ENCODE results near the gene NME7.
"Not testable (repeated sequence)": the region's sequence is repeated elsewhere in the genome, so short reads cannot be mapped to it uniquely, and the experiment has no call there.

NME7 gene

DNA sequence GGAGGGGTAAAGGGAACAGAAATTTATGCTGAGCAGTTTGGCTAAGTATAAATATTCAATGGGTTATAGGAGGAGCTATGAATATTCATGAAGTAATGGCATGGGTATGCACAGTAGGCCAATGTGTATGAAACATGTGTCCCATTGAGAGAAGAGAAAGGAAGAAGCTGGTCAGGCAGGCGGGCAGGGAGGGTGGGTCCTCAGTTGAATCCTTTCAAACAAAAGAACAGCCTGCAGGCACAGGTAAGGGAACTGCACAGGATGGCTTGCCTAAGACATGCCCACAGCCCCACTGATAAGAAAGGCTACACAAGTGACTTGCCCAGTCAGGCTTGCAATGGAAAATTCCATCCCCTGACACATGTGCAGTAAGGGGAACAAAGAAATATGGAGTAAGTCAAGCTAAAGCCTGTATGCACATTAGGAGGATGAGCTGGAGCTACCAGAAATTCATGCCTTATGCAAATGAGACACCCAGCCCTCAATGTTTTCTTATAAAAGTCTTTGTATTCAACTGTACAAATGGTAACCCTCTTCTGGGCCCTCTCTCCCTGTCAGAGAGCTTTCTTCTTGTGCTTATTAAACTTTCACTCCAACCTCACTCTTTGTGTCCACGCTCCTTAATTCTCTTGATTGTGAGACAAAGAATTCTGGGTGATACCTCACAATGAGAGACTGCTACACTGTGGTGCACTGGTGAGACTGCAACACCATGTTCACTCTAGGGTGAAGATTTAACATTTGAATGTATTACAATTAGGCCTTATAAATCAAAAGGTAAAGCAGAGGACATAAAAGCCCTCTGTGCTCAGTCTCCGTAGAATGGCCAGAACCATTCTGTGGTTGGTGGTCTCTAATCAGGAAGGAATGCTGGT is 164.6 kb downstream of the NME7 start:
- Histone ChIP-seq H3K9ac (ENCODE audit: low read depth, low read length) (no peak overlapping the region), H3K9me3 (ENCODE audit: control insufficient read depth, insufficient read depth, low read length) (no peaks in the 10 kb centered on the region), H3K4me1 (ENCODE audit: insufficient read depth, low read length) (peaks cover 3% of the 10 kb centered on the region; the same call in 1 of the 2 replicates), H3K36me3 (ENCODE audit: insufficient read depth, low read length) (no peaks in the 10 kb centered on the region)

- no peaks in the 10 kb centered on the region for H3K36me3 ChIP-seq (ENCODE audit: insufficient read depth, low read length)
- peaks cover 3% of the 10 kb centered on the region; the same call in 1 of the 2 replicates for H3K4me1 ChIP-seq (ENCODE audit: insufficient read depth, low read length)
- no peak overlapping the region for H3K9ac ChIP-seq (ENCODE audit: low read depth, low read length)
- H3K9me3 ChIP-seq (ENCODE audit: control insufficient read depth, insufficient read depth, low read length) = no peaks in the 10 kb centered on the region
Measured at GRCh38 chr1:169201084-169201619, 166.4 kb downstream of the NME7 start.

- H3K4me1 ChIP-seq (ENCODE audit: insufficient read depth, low read length) = no peaks in the 10 kb centered on the region
- no peaks in the 10 kb centered on the region for H3K36me3 ChIP-seq (ENCODE audit: insufficient read depth, low read length)
Measured at GRCh38 chr1:169200319-169200718, 167.3 kb downstream of the NME7 start.

GRCh38 chr1:169196581-169196980 is 171.0 kb downstream of the NME7 start:
- no peaks in the 10 kb centered on the region for H3K4me1 ChIP-seq (ENCODE audit: insufficient read depth, low read length)
- no peaks in the 10 kb centered on the region for H3K36me3 ChIP-seq (ENCODE audit: insufficient read depth, low read length)
- no peak overlapping the region for H3K9ac ChIP-seq (ENCODE audit: low read depth, low read length)
- H3K9me3 ChIP-seq (ENCODE audit: control insufficient read depth, insufficient read depth, low read length) = no peaks in the 10 kb centered on the region

More at GRCh38 chr1:169200319-169200718, 167.3 kb downstream of the NME7 start:
- Histone ChIP-seq H3K9me3 (ENCODE audit: control insufficient read depth, insufficient read depth, low read length) (no peaks in the 10 kb centered on the region), H3K9ac (ENCODE audit: low read depth, low read length) (no peak overlapping the region)

DNA sequence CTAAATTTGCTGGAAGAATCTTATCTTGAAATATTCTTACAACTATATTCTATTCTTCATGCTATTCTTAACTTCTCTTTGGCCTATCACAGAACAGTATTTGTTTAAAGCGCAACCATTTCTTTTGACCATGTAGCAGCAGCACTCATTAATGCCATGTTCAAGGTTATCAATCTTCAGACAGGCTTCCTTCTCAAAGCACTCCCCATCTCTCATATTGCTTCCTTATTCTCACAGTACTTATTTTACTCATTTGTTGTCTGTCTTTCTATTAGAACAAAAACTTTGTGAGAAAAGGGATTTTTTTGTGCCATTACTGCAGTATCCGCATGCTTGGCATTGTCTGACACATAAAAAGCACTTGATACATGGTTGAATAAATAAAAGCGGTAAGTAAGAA is 171.4 kb downstream of the NME7 start:
- Histone ChIP-seq H3K9ac (ENCODE audit: low read depth, low read length) (no peak overlapping the region), H3K4me1 (ENCODE audit: insufficient read depth, low read length) (no peaks in the 10 kb centered on the region), H3K36me3 (ENCODE audit: insufficient read depth, low read length) (no peaks in the 10 kb centered on the region), H3K9me3 (ENCODE audit: control insufficient read depth, insufficient read depth, low read length) (no peaks in the 10 kb centered on the region)

DNA sequence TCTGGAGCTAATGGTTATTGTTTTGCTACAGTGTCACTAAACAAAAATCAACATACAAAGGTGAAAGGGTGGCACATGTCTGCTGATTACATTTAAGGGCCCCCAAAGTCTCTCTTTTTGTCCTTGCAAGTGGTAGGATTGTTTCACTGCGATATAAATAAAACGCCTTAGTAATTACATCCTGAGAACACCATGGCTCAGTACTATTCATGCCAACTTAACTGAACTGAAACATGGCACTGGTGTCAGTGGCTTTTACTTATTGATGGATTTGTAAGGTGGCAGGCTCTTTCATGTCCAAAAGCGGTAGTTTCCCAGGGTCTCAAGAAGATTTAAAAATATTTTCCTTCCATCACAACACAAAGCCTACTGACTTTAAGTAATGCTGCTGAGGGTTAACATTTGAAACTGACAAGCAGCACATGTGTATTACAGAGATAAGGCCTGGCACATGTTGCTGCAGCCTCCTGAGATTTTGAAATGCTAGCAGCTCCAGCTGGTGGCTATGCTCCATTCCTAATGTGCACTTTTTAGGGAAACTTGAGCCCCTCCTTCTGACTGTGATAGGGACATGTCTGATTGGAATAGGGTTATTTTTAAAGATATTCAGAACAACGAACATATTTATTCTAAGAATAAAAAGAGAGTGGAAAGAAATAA is 174.3 kb downstream of the NME7 start:
- no peaks in the 10 kb centered on the region for H3K4me1 ChIP-seq (ENCODE audit: insufficient read depth, low read length)
- no peaks in the 10 kb centered on the region for H3K9me3 ChIP-seq (ENCODE audit: control insufficient read depth, insufficient read depth, low read length)
- H3K9ac ChIP-seq (ENCODE audit: low read depth, low read length) = no peak overlapping the region
- no peaks in the 10 kb centered on the region for H3K36me3 ChIP-seq (ENCODE audit: insufficient read depth, low read length)

DNA sequence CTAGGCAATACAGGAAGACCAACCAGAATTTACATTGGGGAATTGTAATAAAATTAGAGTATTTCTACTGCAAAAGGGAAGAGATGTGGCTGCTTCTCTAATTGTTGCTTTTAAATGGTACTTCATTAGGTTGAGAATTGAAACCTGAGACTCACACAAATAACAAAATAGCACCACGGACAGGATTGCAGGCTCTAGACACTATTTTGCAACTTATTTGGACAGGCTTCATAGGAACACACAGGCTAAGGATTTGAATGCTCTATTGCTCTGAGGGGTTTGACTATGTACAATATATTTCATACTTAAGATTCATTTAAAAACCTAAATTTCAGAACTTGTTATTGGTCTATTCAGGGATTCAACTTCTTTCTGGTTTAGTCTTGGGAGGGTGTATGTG is 181.5 kb downstream of the NME7 start:
- Histone ChIP-seq H3K9ac (ENCODE audit: low read depth, low read length) (no peak overlapping the region), H3K4me1 (ENCODE audit: insufficient read depth, low read length) (peaks cover 5% of the 10 kb centered on the region; the same call in 1 of the 2 replicates), H3K36me3 (ENCODE audit: insufficient read depth, low read length) (no peaks in the 10 kb centered on the region), H3K9me3 (ENCODE audit: control insufficient read depth, insufficient read depth, low read length) (no peaks in the 10 kb centered on the region)

- H3K9me3 ChIP-seq (ENCODE audit: control insufficient read depth, insufficient read depth, low read length) = no peaks in the 10 kb centered on the region
- no peak overlapping the region for H3K9ac ChIP-seq (ENCODE audit: low read depth, low read length)
- H3K36me3 ChIP-seq (ENCODE audit: insufficient read depth, low read length) = no peaks in the 10 kb centered on the region
- peaks cover 5% of the 10 kb centered on the region; the same call in 1 of the 2 replicates for H3K4me1 ChIP-seq (ENCODE audit: insufficient read depth, low read length)
Measured at GRCh38 chr1:169184812-169185211, 182.8 kb downstream of the NME7 start.

- Histone ChIP-seq H3K9ac (ENCODE audit: low read depth, low read length) (no peak overlapping the region), H3K36me3 (ENCODE audit: insufficient read depth, low read length) (no peaks in the 10 kb centered on the region), H3K9me3 (ENCODE audit: control insufficient read depth, insufficient read depth, low read length) (no peaks in the 10 kb centered on the region), H3K4me1 (ENCODE audit: insufficient read depth, low read length) (peaks cover 5% of the 10 kb centered on the region; the same call in 1 of the 2 replicates)
Measured at GRCh38 chr1:169180174-169180573, 187.4 kb downstream of the NME7 start.

GRCh38 chr1:169179431-169179830 is 188.2 kb downstream of the NME7 start:
- H3K9ac ChIP-seq (ENCODE audit: low read depth, low read length); H3K9me3 ChIP-seq (ENCODE audit: control insufficient read depth, insufficient read depth, low read length); H3K4me1 ChIP-seq (ENCODE audit: insufficient read depth, low read length); H3K36me3 ChIP-seq (ENCODE audit: insufficient read depth, low read length): not testable (repeated sequence)

GRCh38 chr1:169175461-169175860 is 192.1 kb downstream of the NME7 start:
- no peak overlapping the region for H3K9ac ChIP-seq (ENCODE audit: low read depth, low read length)
- H3K4me1 ChIP-seq (ENCODE audit: insufficient read depth, low read length) = no peaks in the 10 kb centered on the region
- no peaks in the 10 kb centered on the region for H3K36me3 ChIP-seq (ENCODE audit: insufficient read depth, low read length)
- no peaks in the 10 kb centered on the region for H3K9me3 ChIP-seq (ENCODE audit: control insufficient read depth, insufficient read depth, low read length)

DNA sequence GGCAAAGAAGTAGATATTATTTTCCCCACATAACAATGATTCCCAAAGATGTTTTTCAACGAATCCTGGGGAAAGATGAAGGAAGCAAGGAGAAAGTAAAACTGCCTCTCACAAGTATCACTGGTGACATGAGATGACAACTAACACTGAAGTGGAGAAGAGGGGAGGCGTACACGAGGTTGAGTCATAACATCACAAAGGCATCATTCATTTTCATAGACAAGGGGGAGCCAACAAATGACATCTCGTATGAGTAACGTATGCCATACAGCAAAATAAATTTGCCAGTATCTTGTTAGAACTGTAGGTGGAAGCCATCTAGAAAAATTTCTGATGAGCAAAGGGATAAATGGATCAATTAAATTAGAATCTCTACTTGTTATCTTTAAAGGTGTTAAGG is 204.5 kb downstream of the NME7 start:
- Histone ChIP-seq H3K36me3 (ENCODE audit: insufficient read depth, low read length) (no peaks in the 10 kb centered on the region), H3K9ac (ENCODE audit: low read depth, low read length) (no peak overlapping the region), H3K9me3 (ENCODE audit: control insufficient read depth, insufficient read depth, low read length) (no peaks in the 10 kb centered on the region), H3K4me1 (ENCODE audit: insufficient read depth, low read length) (no peaks in the 10 kb centered on the region)

DNA sequence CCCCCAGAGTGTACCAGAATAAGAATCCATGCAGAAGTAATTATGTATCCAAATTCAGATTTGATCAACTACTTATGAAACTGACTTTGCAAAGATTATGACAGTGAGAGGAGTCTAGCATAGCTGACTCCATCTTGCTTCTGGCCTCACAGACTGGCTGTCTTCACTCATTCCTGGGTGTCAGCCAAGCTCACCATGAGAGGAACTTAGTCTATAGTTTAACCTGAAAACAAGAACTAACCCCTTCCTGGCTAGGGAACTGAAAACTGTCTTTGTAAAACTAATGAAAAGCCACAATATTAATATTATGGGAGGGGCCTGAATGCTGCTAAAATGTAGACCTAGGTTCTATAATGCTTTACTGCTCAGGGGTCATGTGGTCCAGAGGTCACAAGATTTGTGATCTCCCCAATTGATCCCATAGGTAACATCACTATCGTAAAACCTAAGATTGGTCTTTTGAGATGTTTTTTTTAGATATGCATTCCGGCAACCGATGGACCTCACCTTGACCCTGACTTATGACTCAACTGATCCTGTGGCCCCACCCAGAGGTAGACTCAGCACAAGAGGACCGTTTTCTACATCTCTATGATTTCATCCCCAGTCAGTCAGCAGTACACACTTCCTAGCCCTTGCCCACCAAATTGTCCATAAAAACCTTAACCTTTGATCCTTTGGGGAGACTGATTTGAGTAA is 206.0 kb downstream of the NME7 start:
- Histone ChIP-seq H3K9ac (ENCODE audit: low read depth, low read length) (no peak overlapping the region), H3K4me1 (ENCODE audit: insufficient read depth, low read length) (no peaks in the 10 kb centered on the region), H3K36me3 (ENCODE audit: insufficient read depth, low read length) (no peaks in the 10 kb centered on the region), H3K9me3 (ENCODE audit: control insufficient read depth, insufficient read depth, low read length) (no peaks in the 10 kb centered on the region)

DNA sequence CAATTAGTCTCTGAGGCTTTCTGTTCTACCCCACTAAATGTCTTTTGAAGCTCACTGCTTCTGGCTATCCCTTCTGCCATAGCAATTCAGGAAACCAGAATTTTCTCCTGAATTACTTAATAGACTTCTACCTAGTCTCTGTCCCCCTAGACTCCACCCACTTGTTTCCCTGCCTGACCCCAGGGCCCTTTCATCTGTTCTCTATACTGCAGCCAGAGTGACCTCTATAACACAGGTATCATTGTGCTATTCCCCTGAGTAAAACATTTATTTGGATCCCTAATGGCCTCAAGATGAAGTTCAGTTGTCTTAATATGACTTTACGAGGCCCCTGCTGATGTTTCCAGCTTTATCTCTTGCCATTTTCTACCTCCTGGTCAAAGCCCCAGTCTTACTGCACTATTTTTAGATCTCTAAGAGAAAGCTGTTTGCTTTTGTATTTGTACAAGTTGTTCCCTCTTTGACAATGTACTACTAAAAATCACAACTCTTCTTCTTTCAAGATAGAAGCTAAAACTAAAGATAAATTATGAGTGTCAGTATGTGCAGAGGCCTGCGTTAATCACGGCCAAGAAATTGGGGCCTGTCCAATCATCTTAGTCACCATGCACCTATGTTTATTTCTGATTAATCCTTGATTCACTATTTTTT is 206.6 kb downstream of the NME7 start:
- Histone ChIP-seq H3K9ac (ENCODE audit: low read depth, low read length) (no peak overlapping the region), H3K36me3 (ENCODE audit: insufficient read depth, low read length) (no peaks in the 10 kb centered on the region), H3K4me1 (ENCODE audit: insufficient read depth, low read length) (no peaks in the 10 kb centered on the region), H3K9me3 (ENCODE audit: control insufficient read depth, insufficient read depth, low read length) (no peaks in the 10 kb centered on the region)

All from ES-I3 (cell line).